ENCODE data around the gene CCDC178.

- TF ChIP-seq RAD21 (IDR thresholded peaks at IDR 0.05; ENCODE audit: low read depth) (no peak), EZH2 (IDR thresholded peaks at IDR 0.05) (no peak), REST (IDR thresholded peaks at IDR 0.05; ENCODE audit: low read depth) (no peak), SIN3A (IDR thresholded peaks at IDR 0.05; ENCODE audit: low read depth) (no peak), ZNF274 (IDR thresholded peaks at IDR 0.05; ENCODE audit: low read depth, low read length) (no peak), POLR2A (IDR thresholded peaks at IDR 0.05; ENCODE audit: borderline replicate concordance, extremely low read depth, insufficient read depth, insufficient read length) (no peak), ZFX (IDR thresholded peaks at IDR 0.05) (no peak), YY1 (IDR thresholded peaks at IDR 0.05; ENCODE audit: extremely low read depth, insufficient replicate concordance, low read depth, low read length) (no peak), CEBPB (IDR thresholded peaks at IDR 0.05; ENCODE audit: low read depth) (no peak), POLR2AphosphoS5 (IDR thresholded peaks at IDR 0.05; ENCODE audit: low read depth, low read length) (no peak)
- TF ChIP-seq, protein P1, sequence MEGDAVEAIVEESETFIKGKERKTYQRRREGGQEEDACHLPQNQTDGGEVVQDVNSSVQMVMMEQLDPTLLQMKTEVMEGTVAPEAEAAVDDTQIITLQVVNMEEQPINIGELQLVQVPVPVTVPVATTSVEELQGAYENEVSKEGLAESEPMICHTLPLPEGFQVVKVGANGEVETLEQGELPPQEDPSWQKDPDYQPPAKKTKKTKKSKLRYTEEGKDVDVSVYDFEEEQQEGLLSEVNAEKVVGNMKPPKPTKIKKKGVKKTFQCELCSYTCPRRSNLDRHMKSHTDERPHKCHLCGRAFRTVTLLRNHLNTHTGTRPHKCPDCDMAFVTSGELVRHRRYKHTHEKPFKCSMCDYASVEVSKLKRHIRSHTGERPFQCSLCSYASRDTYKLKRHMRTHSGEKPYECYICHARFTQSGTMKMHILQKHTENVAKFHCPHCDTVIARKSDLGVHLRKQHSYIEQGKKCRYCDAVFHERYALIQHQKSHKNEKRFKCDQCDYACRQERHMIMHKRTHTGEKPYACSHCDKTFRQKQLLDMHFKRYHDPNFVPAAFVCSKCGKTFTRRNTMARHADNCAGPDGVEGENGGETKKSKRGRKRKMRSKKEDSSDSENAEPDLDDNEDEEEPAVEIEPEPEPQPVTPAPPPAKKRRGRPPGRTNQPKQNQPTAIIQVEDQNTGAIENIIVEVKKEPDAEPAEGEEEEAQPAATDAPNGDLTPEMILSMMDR (IDR thresholded peaks at IDR 0.05 in 2 of 3, conservative IDR thresholded peaks at IDR 0.05 in 1 of 3; ENCODE audit: borderline replicate concordance in 1 of 3, insufficient read depth in 1 of 3, low read depth in 2 of 3, low read length in 2 of 3) = no peak
- TF ChIP-seq, protein P2, sequence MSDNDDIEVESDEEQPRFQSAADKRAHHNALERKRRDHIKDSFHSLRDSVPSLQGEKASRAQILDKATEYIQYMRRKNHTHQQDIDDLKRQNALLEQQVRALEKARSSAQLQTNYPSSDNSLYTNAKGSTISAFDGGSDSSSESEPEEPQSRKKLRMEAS (IDR thresholded peaks at IDR 0.05) = no peak
- TF ChIP-seq, protein P3, sequence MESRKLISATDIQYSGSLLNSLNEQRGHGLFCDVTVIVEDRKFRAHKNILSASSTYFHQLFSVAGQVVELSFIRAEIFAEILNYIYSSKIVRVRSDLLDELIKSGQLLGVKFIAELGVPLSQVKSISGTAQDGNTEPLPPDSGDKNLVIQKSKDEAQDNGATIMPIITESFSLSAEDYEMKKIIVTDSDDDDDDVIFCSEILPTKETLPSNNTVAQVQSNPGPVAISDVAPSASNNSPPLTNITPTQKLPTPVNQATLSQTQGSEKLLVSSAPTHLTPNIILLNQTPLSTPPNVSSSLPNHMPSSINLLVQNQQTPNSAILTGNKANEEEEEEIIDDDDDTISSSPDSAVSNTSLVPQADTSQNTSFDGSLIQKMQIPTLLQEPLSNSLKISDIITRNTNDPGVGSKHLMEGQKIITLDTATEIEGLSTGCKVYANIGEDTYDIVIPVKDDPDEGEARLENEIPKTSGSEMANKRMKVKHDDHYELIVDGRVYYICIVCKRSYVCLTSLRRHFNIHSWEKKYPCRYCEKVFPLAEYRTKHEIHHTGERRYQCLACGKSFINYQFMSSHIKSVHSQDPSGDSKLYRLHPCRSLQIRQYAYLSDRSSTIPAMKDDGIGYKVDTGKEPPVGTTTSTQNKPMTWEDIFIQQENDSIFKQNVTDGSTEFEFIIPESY (IDR thresholded peaks at IDR 0.05; ENCODE audit: extremely low read depth, insufficient replicate concordance, low read length) = no peak
These were observed 430.4 kb downstream of the CCDC178 start for GRCh38 chr18:33010149-33010548.

Data from HCT116 (cell line).